GM10847 (cell line): Measurements from ENCODE around the gene NMRK2.

Experiments used
- POLR2A ChIP-seq: IDR thresholded peaks from 2 replicates; pipeline ENCODE4 v1.6.1; 2011; ENCODE audit not compliant: insufficient read length; ENCODE audit errors: extremely low read depth

Gene NMRK2

GRCh38 chr19:3975637-3976087 lies 42.8 kb downstream of the NMRK2 start:
- no peak for TF ChIP-seq POLR2A

- TF ChIP-seq POLR2A: no peak
Observed at GRCh38 chr19:3976495-3977241, 43.8 kb downstream of the NMRK2 start.

GRCh38 chr19:3977242-3978143 lies 44.6 kb downstream of the NMRK2 start:
- no peak for TF ChIP-seq POLR2A

- no peak for TF ChIP-seq POLR2A
Observed at GRCh38 chr19:3978145-3978544, 45.3 kb downstream of the NMRK2 start.

- TF ChIP-seq POLR2A: no peak
Observed at GRCh38 chr19:3979289-3979673, 46.4 kb downstream of the NMRK2 start.

- no peak for TF ChIP-seq POLR2A
Observed at GRCh38 chr19:3979674-3980352, 46.9 kb downstream of the NMRK2 start.

GRCh38 chr19:3980353-3981251 lies 47.7 kb downstream of the NMRK2 start:
- TF ChIP-seq POLR2A: no peak

GRCh38 chr19:3981373-3981735 lies 48.5 kb downstream of the NMRK2 start:
- no peak for TF ChIP-seq POLR2A

- TF ChIP-seq POLR2A: no peak
Observed at GRCh38 chr19:3981736-3982681, 49.1 kb downstream of the NMRK2 start.

GRCh38 chr19:3982701-3983541 lies 50.1 kb downstream of the NMRK2 start:
- no peak for TF ChIP-seq POLR2A

GRCh38 chr19:3983542-3983914 lies 50.7 kb downstream of the NMRK2 start:
- TF ChIP-seq POLR2A: no peak

GRCh38 chr19:3983936-3984583 lies 51.2 kb downstream of the NMRK2 start:
- TF ChIP-seq POLR2A: peak; percentile 13

GRCh38 chr19:3984584-3984907 lies 51.7 kb downstream of the NMRK2 start:
- TF ChIP-seq POLR2A: no peak
